Neuronal stem cell (in vitro differentiated cells): Measurements from ENCODE around the gene PURB.
"Not testable (repeated sequence)": the region's sequence is repeated elsewhere in the genome, so short reads cannot be mapped to it uniquely, and the experiment has no call there.

Source experiments
- DNase-seq: peaks from one replicate; pipeline ENCODE4 v3.0.0-alpha.2; 2013; ENCODE audit warnings: low spot score
- H2AFZ ChIP-seq: one replicate; pipeline ENCODE4 v1.6.1; 2013; ENCODE audit warnings: mild to moderate bottlenecking, low read length, inconsistent platforms
- H2AK5ac ChIP-seq: 2 replicates; pipeline ENCODE4 v1.6.1; 2013; ENCODE audit warnings: low read depth, mild to moderate bottlenecking, inconsistent platforms, low read length, moderate library complexity, mixed read lengths
- H2BK120ac ChIP-seq: 2 replicates; pipeline ENCODE4 v1.6.1; 2013; ENCODE audit warnings: low read depth, mild to moderate bottlenecking, inconsistent platforms, low read length, moderate library complexity, mixed read lengths
- H2BK12ac ChIP-seq: one replicate; pipeline ENCODE4 v1.6.1; 2013; ENCODE audit warnings: low read length, inconsistent platforms
- H2BK15ac ChIP-seq: 2 replicates; pipeline ENCODE4 v1.6.1; 2013; ENCODE audit warnings: mild to moderate bottlenecking, low read length, inconsistent platforms, mixed read lengths
- H2BK5ac ChIP-seq: one replicate; pipeline ENCODE4 v1.6.1; 2013; ENCODE audit warnings: inconsistent platforms, mild to moderate bottlenecking, low read length, moderate library complexity
- H3K14ac ChIP-seq: one replicate; pipeline ENCODE4 v1.6.1; 2013; ENCODE audit warnings: low read length, inconsistent platforms
- H3K18ac ChIP-seq: 2 replicates; pipeline ENCODE4 v1.6.1; 2013; ENCODE audit warnings: low read length, inconsistent platforms
- H3K23ac ChIP-seq: 2 replicates; pipeline ENCODE4 v1.6.1; 2013; ENCODE audit warnings: low read depth, mild to moderate bottlenecking, mixed read lengths, low read length, inconsistent platforms; ENCODE audit not compliant: poor library complexity
- H3K27ac ChIP-seq: replicated peaks from 3 replicates; pipeline ENCODE4 v1.5.1; 2013; ENCODE audit warnings: low read length, inconsistent platforms
- H3K27me3 ChIP-seq, 3 experiments: 2 replicates each; pipeline ENCODE4 v1.6.1; 2013; ENCODE audit warnings: low read length in 3 of 3, mild to moderate bottlenecking in 2 of 3, inconsistent platforms in 1 of 3, low read depth in 1 of 3, mixed read lengths in 1 of 3, moderate library complexity in 1 of 3; ENCODE audit not compliant: control insufficient read depth in 3 of 3, insufficient read depth in 3 of 3
- H3K36me3 ChIP-seq, 2 donors: replicated peaks in 1 of 2; 2 replicates each; pipeline ENCODE4 v1.6.1; 2013; ENCODE audit warnings: low read length in 2 of 2; ENCODE audit not compliant: control insufficient read depth in 2 of 2, insufficient read depth in 2 of 2
- H3K4ac ChIP-seq: 2 replicates; pipeline ENCODE4 v1.6.1; 2013; ENCODE audit warnings: inconsistent platforms, mild to moderate bottlenecking, low read length, moderate library complexity
- H3K4me1 ChIP-seq, 2 donors: 1 replicate in 1 of 2; 2 replicates in 1 of 2; pipeline ENCODE4 v1.6.1; 2013; ENCODE audit warnings: low read length in 2 of 2, low read depth in 1 of 2; ENCODE audit not compliant: control insufficient read depth in 2 of 2, insufficient read depth in 1 of 2
- H3K4me2 ChIP-seq: one replicate; pipeline ENCODE4 v1.6.1; 2013; ENCODE audit warnings: mild to moderate bottlenecking, low read length, inconsistent platforms; ENCODE audit not compliant: insufficient read depth, poor library complexity, severe bottlenecking
- H3K4me3 ChIP-seq, 2 donors: 2 replicates each; pipeline ENCODE4 v1.5.1; 2013; ENCODE audit warnings: low read length in 2 of 2, mild to moderate bottlenecking in 2 of 2, inconsistent platforms in 1 of 2, moderate library complexity in 1 of 2
- H3K79me1 ChIP-seq: one replicate; pipeline ENCODE4 v1.6.1; 2013; ENCODE audit warnings: low read depth, mild to moderate bottlenecking, inconsistent platforms, low read length, moderate library complexity
- H3K9ac ChIP-seq: one replicate; pipeline ENCODE4 v1.6.1; 2013; ENCODE audit warnings: mild to moderate bottlenecking, low read depth, low read length, inconsistent platforms; ENCODE audit not compliant: poor library complexity
- H3K9me3 ChIP-seq, 2 donors: replicated peaks in 1 of 2; 2 replicates each; pipeline versions ENCODE3 to v1.6.1; 2013; ENCODE audit warnings: low read length in 2 of 2, mild to moderate bottlenecking in 2 of 2, inconsistent platforms in 1 of 2, low read depth in 1 of 2, mixed read lengths in 1 of 2, moderate library complexity in 1 of 2; ENCODE audit not compliant: control insufficient read depth in 2 of 2, insufficient read depth in 1 of 2
- H4K8ac ChIP-seq: one replicate; pipeline ENCODE4 v1.6.1; 2013; ENCODE audit warnings: low read depth, mild to moderate bottlenecking, inconsistent platforms, low read length, moderate library complexity
- H4K91ac ChIP-seq: one replicate; pipeline ENCODE4 v1.6.1; 2013; ENCODE audit warnings: low read length, low read depth, mild to moderate bottlenecking, inconsistent platforms; ENCODE audit not compliant: poor library complexity
- WGBS, 2 donors: extraction: QIAGEN DNeasy Blood & Tissue Kit; methylation state at CpG; one replicate each; pipeline ENCODE4 v1.1.7; 2013; ENCODE audit warnings: missing lambda C conversion rate in 2 of 2, mixed read lengths in 1 of 2; ENCODE audit not compliant: insufficient read length in 2 of 2, insufficient replicate concordance in 1 of 2; ENCODE audit errors: extremely low coverage in 2 of 2; 5-methylcytosine and 5-hydroxymethylcytosine counted together

PURB gene

GRCh38 chr7:44867073-44867995 lies 18.0 kb downstream of the PURB start:
- no peak overlapping the region for H2AK5ac ChIP-seq
- no peak overlapping the region for H3K14ac ChIP-seq
- H3K4me1 ChIP-seq, result no peaks in the 10 kb centered on the region
- DNase-seq, result no peak
- H3K9ac ChIP-seq, result no peak overlapping the region
- no peak overlapping the region for H2BK15ac ChIP-seq
- no peak overlapping the region for H2BK12ac ChIP-seq
- no peak overlapping the region for H3K4me3 ChIP-seq
- H3K36me3 ChIP-seq, result no peaks in the 10 kb centered on the region
- H3K4ac ChIP-seq, result no peak overlapping the region
- no peak overlapping the region for H2BK5ac ChIP-seq
- H3K27me3 ChIP-seq, result peaks cover 0 to 2% (median 0%) of the 10 kb centered on the region in 3 experiments
- no peak overlapping the region for H3K23ac ChIP-seq
- no peak overlapping the region for H3K4me2 ChIP-seq
- H3K18ac ChIP-seq, result no peak overlapping the region
- no peak overlapping the region for H2BK120ac ChIP-seq
- no peaks in the 10 kb centered on the region for H3K79me1 ChIP-seq
- H2AFZ ChIP-seq, result peak overlapping the region; percentile 23
- H4K8ac ChIP-seq, result no peak overlapping the region
- H3K9me3 ChIP-seq, result no peaks in the 10 kb centered on the region
- H4K91ac ChIP-seq, result no peak overlapping the region
- WGBS, 2 donors, result no CpG with 5 or more reads among the region's 4 CpGs
- H3K27ac ChIP-seq, result no peak overlapping the region

- WGBS, 2 donors, result no CpG with 5 or more reads among the region's 4 CpGs
- not testable (repeated sequence) for H3K4me1 ChIP-seq, H3K14ac ChIP-seq, H2BK15ac ChIP-seq, H3K9me3 ChIP-seq, H2AFZ ChIP-seq, H2BK12ac ChIP-seq, H3K23ac ChIP-seq, H3K79me1 ChIP-seq, H3K4ac ChIP-seq, DNase-seq, H3K18ac ChIP-seq, H3K9ac ChIP-seq, H3K4me3 ChIP-seq, H3K27ac ChIP-seq, H2AK5ac ChIP-seq, H4K8ac ChIP-seq, H3K27me3 ChIP-seq, H3K36me3 ChIP-seq, H2BK120ac ChIP-seq, H3K4me2 ChIP-seq, H2BK5ac ChIP-seq, H4K91ac ChIP-seq
These were observed 23.4 kb downstream of the PURB start for GRCh38 chr7:44861949-44862348.

GRCh38 chr7:44858161-44858560 lies 27.2 kb downstream of the PURB start:
- no peak overlapping the region for H2AK5ac ChIP-seq
- no peak overlapping the region for H3K9ac ChIP-seq
- no peak overlapping the region for H3K27ac ChIP-seq
- H3K4ac ChIP-seq, result no peak overlapping the region
- no peak overlapping the region for H3K14ac ChIP-seq
- H3K9me3 ChIP-seq, result no peaks in the 10 kb centered on the region
- no peak overlapping the region for H2BK15ac ChIP-seq
- no peaks in the 10 kb centered on the region for H3K79me1 ChIP-seq
- H3K4me3 ChIP-seq, result no peak overlapping the region
- H2BK120ac ChIP-seq, result no peak overlapping the region
- H2AFZ ChIP-seq, result no peak overlapping the region
- H3K36me3 ChIP-seq, result no peaks in the 10 kb centered on the region
- no peak overlapping the region for H3K23ac ChIP-seq
- H3K18ac ChIP-seq, result no peak overlapping the region
- H3K27me3 ChIP-seq, result no peaks in the 10 kb centered on the region
- H2BK5ac ChIP-seq, result no peak overlapping the region
- no peaks in the 10 kb centered on the region for H3K4me1 ChIP-seq
- WGBS, 2 donors, result no CpG with 5 or more reads among the region's 2 CpGs
- H2BK12ac ChIP-seq, result no peak overlapping the region
- DNase-seq, result no peak
- no peak overlapping the region for H3K4me2 ChIP-seq
- no peak overlapping the region for H4K91ac ChIP-seq
- H4K8ac ChIP-seq, result no peak overlapping the region

GRCh38 chr7:44854644-44855364 lies 30.5 kb downstream of the PURB start:
- no peak for DNase-seq
- Histone ChIP-seq H2BK12ac (no peak overlapping the region), H3K79me1 (peaks cover 2% of the 10 kb centered on the region), H2BK15ac (no peak overlapping the region), H3K23ac (no peak overlapping the region), H3K4me1 (no peaks in the 10 kb centered on the region), H2BK120ac (no peak overlapping the region), H3K4ac (no peak overlapping the region), H2AK5ac (no peak overlapping the region), H2AFZ (no peak overlapping the region), H3K9me3 (no peaks in the 10 kb centered on the region), H3K36me3 (no peaks in the 10 kb centered on the region), H3K27ac (no peak overlapping the region), H3K18ac (no peak overlapping the region), H3K27me3 (no peaks in the 10 kb centered on the region), H3K9ac (no peak overlapping the region), H2BK5ac (no peak overlapping the region), H4K91ac (no peak overlapping the region), H3K4me2 (no peak overlapping the region), H3K4me3 (no peak overlapping the region), H3K14ac (no peak overlapping the region), H4K8ac (no peak overlapping the region)
- no CpG with 5 or more reads among the region's 8 CpGs for whole genome bisulfite sequencing, 2 donors
